Kidney (tissue), 14 donors: ENCODE measurements around the gene TNRC6A. TPM values are rescaled to one million over a fixed set of nuclear protein-coding genes. Genes with fewer than 3 reads are reported as not detected.

Experiments used
- DNase-seq, 5 donors: peaks; one replicate each; pipeline ENCODE4 v3.0.0-alpha.2; 2013 to 2020
- FAIRE-seq: peaks from 2 replicates; lab custom pipeline; 2012; peaks lifted over from hg19 to GRCh38; lab: Jason Lieb, UNC
- H3K27ac ChIP-seq, 2 donors: one replicate each; pipeline ENCODE4 v1.7.0; 2013; ENCODE audit warnings: low read depth in 2 of 2, low read length in 2 of 2, inconsistent platforms in 1 of 2
- H3K27me3 ChIP-seq: one replicate; pipeline ENCODE4 v1.7.1; 2013; ENCODE audit warnings: low read length, inconsistent platforms; ENCODE audit not compliant: control insufficient read depth, insufficient read depth
- H3K36me3 ChIP-seq, 3 donors: one replicate each; pipeline versions ENCODE4 v1.7.0 to v1.7.1; 2013; ENCODE audit warnings: low read length in 3 of 3, control low read depth in 1 of 3, inconsistent platforms in 1 of 3; ENCODE audit not compliant: insufficient read depth in 3 of 3, control insufficient read depth in 2 of 3
- H3K4me1 ChIP-seq, 3 donors: one replicate each; pipeline versions ENCODE4 v1.7.0 to v1.7.1; 2013; ENCODE audit warnings: low read length in 3 of 3, inconsistent platforms in 1 of 3, low read depth in 1 of 3; ENCODE audit not compliant: control insufficient read depth in 2 of 3, insufficient read depth in 2 of 3
- H3K4me3 ChIP-seq, 3 donors: one replicate each; pipeline versions ENCODE4 v1.7.0 to v1.8.1; 2013; ENCODE audit warnings: low read length in 3 of 3, control low read depth in 1 of 3, inconsistent platforms in 1 of 3
- H3K9ac ChIP-seq, 3 donors: one replicate each; pipeline versions ENCODE4 v1.7.0 to v1.7.1; 2013; ENCODE audit warnings: low read length in 3 of 3, control low read depth in 1 of 3, inconsistent platforms in 1 of 3
- H3K9me3 ChIP-seq, 3 donors: one replicate each; pipeline versions ENCODE4 v1.7.0 to v1.7.1; 2013; ENCODE audit warnings: low read length in 3 of 3, control low read depth in 1 of 3, inconsistent platforms in 1 of 3; ENCODE audit not compliant: control insufficient read depth in 2 of 3, insufficient read depth in 1 of 3
- CTCF ChIP-seq: IDR thresholded peaks from 3 replicates; pipeline ENCODE4 v1.5.1; 2012; ENCODE audit warnings: mild to moderate bottlenecking, moderate library complexity, borderline replicate concordance; ENCODE audit not compliant: insufficient read depth; ENCODE audit errors: extremely low read depth
- intact Hi-C: fragments of 100-400 bp; cut with DNase I; formaldehyde crosslinking; loops from one replicate; pipeline ENCODE4 v1.11.1; 2022
- polyA plus RNA-seq: library from polyadenylated mRNA; stranded (reverse); fragments of 350-450 nt; fragmentation: Illumina TruSeq; extraction: RNeasy Lipid Tissue Mini Kit (QIAGEN cat#74804); gene quantifications from one replicate; pipeline ENCODE4 v1.2.3, GENCODE V29; 2014; ENCODE audit warnings: low read depth, low replicate concordance; ENCODE audit not compliant: insufficient read depth
- total RNA-seq: library from RNA; stranded (reverse); fragmentation: NEBNext Ultra II Directional; extraction: Animal tissue kit (Norgen Biotek cat#: 25700); gene quantifications from one replicate; pipeline ENCODE4 v1.2.1, GENCODE V29; 2021
- donor health status: control.
- donor health status: control.
- donor health status: control.
- donor health status: control.
- donor health status: control.
- donor health status: DM: yes; HTN: yes; CAD: no.
- donor health status: Normal renal cell carcinoma (clear cell type).

Gene TNRC6A
- total and polyA plus RNA-seq, 2 donors from 2014 or later, result 8.0 to 61.9 TPM

DNA sequence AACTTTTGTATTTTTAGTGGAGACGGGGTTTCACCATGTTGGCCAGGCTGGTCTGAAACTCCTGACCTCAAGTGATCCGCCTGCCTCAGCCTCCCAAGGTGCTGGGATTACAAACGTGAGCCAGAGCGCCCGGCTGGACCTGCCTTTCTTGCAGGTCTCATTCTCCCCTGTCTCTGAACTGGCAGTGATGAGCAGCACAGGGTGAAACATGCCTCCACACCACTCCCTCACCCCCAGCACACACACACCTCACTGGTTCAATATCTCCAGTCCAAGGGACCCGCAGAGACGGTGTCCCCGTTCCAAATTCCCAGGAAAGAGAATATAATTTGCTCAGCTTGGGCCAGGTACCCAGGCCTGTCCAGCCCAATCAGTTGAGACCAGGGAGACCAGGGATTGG is 139.6 kb downstream of the TNRC6A start:
- TF ChIP-seq CTCF, result no peak
- DNase-seq (no peak), FAIRE-seq (no peak)
- Histone ChIP-seq H3K27me3 (no peaks in the 10 kb centered on the region), H3K9me3 (no peaks in the 10 kb centered on the region), H3K9ac (no peak overlapping the region), H3K27ac (no peak overlapping the region), H3K4me1 (no peaks in the 10 kb centered on the region), H3K36me3 (no peaks in the 10 kb centered on the region), H3K4me3 (no peak overlapping the region)
- intact Hi-C loops, result no loop called here

DNA sequence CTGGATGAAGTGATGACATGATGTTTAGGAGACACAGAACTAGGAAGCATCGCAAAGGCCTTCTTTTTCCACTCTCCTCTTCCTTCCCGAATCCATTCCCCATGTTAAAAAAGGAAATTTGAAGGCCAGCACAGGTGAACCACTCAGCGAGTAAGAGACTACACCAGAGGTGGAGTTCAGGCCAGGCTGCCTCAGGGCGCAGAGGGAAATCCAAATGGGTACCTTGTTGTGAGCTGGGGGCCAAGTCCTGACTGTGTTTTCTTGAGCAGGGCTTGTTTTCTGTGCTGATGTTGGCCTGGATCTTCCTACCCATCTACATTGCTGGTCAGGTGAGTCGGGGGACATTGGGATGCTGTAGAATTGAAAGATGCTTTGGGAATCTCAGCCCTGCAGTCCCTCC is 142.4 kb downstream of the TNRC6A start:
- DNase-seq (no peak), FAIRE-seq (no peak)
- no peaks in the 10 kb centered on the region for H3K9me3 ChIP-seq
- H3K4me1 ChIP-seq, result no peaks in the 10 kb centered on the region
- no peaks in the 10 kb centered on the region for H3K36me3 ChIP-seq
- H3K27ac ChIP-seq, result no peak overlapping the region
- intact Hi-C loops, result no loop called here
- H3K4me3 ChIP-seq, result no peak overlapping the region
- TF ChIP-seq CTCF, result no peak
- no peaks in the 10 kb centered on the region for H3K27me3 ChIP-seq
- no peak overlapping the region for H3K9ac ChIP-seq

- Histone ChIP-seq H3K27me3 (no peaks in the 10 kb centered on the region), H3K36me3 (no peaks in the 10 kb centered on the region), H3K4me3 (no peak overlapping the region), H3K9me3 (no peaks in the 10 kb centered on the region), H3K27ac (no peak overlapping the region), H3K9ac (no peak overlapping the region), H3K4me1 (no peaks in the 10 kb centered on the region)
- DNase-seq (no peak), FAIRE-seq (no peak)
- TF ChIP-seq CTCF, result no peak
- intact Hi-C loops, result no loop called here
Measured at GRCh38 chr16:24873028-24873427, 143.6 kb downstream of the TNRC6A start.

- intact Hi-C loops, result no loop called here
- no peak overlapping the region for H3K9ac ChIP-seq
- no peak overlapping the region for H3K27ac ChIP-seq
- no peaks in the 10 kb centered on the region for H3K4me1 ChIP-seq
- no peak for DNase-seq
- H3K9me3 ChIP-seq, result no peaks in the 10 kb centered on the region
- FAIRE-seq, result no peak
- peaks cover 0 to 6% (median 0%) of the 10 kb centered on the region in 3 donors for H3K36me3 ChIP-seq
- no peak overlapping the region for H3K4me3 ChIP-seq
- H3K27me3 ChIP-seq, result no peaks in the 10 kb centered on the region
- TF ChIP-seq CTCF, result no peak
Measured at GRCh38 chr16:24875466-24875865, 146.0 kb downstream of the TNRC6A start.
